HG02970 (cell line): ENCODE measurements around the gene CCL5.
"Not testable (repeated sequence)": the region's sequence is repeated elsewhere in the genome, so short reads cannot be mapped to it uniquely, and the experiment has no call there.

ENCODE experiments used
- ATAC-seq: cut with Tn5 transposase; IDR thresholded peaks from one replicate; pipeline ENCODE4 v1.9.1; 2021; ENCODE audit warnings: mild to moderate bottlenecking, moderate library complexity, moderate number of reproducible peaks; ENCODE audit not compliant: unreplicated experiment, low FRiP score

The CCL5 gene

DNA sequence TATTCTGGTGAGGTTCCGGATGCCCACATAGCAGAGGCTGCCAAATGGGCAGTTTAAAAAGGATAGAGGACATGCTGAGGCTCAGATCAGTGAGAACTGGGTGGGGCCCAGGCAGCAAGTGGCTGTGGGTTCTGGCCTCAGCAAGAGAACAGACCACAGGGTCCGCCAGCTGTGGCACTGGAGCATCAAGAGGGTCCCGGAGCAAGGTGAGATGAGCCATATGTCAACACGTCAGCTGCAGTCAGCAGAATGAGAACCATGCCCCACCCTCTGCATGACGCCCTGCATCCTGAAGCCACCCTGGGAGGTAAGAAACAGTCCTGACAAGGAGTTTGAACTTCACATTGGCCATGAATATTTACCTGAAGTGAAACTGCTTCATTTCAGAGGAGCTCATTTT is 20.1 kb upstream of the CCL5 start:
- ATAC-seq: no peak

DNA sequence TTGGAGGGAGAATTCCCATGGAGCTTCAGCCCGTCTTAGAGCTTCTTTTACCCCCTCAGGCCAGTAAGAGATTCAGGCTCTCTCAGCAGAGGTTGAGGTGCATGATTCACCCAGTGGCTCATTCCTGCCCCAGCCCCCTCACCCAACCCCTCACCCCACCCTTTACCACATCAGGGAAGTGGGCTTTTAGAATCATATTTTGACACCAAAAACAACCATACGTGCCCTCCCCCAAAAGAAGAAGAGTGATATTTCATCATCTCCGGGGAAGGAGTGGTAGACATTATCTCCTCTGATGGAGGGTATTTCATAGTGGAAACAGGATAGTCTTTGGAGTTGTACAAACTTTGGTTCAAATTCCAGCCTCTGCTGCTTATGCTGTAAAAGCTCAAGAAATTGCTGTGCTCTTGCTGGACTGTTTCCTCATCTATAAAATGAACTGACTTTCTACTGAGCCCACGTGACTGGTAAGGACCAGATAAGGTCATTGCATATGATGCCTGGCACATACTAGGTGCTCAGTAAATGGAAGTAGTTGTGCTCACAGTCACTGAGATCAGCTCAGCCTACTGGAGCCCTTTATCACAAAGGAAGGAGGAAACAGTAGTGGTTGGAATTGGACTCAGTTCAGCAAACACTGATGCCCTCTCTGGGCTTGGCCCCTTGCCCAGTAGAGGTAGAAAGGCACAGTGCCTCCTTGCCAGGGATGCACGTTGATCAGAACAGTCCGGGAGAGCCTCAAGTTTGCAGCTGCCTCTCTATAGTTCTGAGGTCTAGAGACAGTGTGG is 18.3 kb upstream of the CCL5 start:
- ATAC-seq: no peak

DNA sequence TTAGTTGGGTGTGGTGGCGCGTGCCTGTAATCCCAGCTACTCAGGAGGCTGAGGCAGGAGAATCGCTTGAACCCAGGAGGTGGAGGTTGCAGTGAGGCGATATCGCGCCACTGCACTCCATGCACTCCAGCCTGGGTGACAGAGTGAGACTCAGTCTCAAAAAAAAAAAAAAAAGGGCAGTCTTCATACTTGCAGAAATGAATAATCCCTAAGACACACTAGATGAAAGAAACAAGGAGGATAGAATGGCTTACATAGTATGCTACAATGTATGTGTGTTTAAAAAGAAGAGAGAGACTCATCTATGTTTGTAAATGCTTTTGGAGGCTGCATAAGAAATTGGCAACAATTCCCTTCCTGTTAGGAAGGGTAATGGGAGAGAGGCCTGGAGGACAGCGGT is 17.6 kb upstream of the CCL5 start:
- not testable (repeated sequence) for ATAC-seq

DNA sequence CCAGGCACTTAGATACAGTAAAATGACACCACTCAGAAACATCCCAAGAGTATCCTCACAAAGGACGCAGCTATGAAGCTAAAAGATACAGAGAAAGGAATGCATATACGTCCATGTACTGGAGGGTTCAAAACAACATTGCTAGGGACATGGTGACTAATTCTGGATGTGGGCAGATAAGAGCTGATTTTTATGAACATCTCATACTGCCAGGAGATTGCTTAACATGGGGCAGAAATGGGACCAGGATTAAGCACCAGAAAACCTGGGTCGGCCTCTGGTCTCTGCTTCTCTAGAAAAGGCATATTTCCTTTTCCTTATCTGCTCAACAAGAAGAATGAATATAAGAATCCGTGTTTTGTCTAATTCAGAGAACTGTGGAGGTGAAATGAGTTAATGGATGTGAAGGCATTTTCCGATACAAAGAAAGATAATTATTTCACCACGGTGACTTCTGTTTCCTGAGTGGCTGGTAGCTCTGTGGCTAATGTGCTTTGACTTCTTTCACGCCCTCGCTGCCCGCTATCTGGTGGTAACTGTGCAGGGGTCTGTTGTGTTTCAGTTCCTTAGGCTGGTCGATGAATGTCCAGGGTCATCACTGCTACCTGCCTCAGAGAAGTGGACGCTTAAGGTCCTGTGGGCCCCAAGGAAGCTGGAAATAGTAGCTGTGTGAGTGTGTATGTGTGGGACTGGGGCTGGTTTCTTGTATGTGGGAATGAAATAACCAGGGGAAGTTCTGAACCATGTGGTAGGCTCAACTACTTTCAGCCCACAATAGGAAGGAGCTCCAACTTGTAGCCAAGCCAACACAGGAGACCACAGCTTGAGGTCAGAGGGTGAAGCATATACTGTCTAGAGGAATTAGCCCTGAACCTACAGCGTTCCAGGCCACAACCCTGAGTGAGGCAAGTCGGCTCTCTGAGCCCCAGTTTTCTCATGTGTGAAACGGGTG is 15.8 kb upstream of the CCL5 start:
- ATAC-seq: no peak

DNA sequence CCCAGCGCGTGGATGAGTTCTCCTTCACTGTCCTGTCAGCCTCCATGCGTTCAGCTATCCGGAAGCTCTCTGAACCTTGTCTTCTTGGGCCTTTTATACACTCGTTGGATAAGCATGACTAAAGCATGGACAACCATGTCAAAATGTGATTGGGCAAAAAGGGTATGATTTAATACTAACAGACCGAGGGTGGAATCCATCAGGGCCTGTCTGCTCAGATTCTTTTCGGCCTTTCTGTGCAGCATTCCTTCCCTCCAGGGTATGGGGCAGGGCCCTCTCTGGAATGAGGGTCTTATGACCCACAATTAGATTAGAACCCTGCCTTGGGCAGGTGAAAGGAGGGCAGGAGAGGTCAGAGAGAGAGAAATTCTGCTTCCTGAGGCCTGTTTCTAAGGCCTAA is 14.0 kb upstream of the CCL5 start:
- ATAC-seq: no peak

DNA sequence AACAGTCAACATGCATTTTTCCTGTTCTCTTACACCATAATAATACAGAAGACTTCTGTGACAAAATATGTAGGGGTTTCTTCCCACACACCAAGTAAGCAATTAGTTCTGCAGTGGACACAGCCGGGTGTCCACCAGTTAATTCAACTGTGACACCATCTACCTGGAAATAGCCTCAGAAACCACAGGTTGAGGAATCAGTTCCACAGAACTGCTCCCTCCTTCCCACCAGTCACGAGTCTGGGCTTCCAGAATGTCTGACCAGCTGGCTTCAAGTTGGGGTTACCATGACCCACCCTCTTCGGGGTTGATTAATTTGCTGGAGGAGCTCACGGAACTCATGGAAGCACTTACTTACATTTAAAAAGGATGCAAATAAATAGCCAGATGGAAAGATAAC is 13.6 kb upstream of the CCL5 start:
- no peak for ATAC-seq

DNA sequence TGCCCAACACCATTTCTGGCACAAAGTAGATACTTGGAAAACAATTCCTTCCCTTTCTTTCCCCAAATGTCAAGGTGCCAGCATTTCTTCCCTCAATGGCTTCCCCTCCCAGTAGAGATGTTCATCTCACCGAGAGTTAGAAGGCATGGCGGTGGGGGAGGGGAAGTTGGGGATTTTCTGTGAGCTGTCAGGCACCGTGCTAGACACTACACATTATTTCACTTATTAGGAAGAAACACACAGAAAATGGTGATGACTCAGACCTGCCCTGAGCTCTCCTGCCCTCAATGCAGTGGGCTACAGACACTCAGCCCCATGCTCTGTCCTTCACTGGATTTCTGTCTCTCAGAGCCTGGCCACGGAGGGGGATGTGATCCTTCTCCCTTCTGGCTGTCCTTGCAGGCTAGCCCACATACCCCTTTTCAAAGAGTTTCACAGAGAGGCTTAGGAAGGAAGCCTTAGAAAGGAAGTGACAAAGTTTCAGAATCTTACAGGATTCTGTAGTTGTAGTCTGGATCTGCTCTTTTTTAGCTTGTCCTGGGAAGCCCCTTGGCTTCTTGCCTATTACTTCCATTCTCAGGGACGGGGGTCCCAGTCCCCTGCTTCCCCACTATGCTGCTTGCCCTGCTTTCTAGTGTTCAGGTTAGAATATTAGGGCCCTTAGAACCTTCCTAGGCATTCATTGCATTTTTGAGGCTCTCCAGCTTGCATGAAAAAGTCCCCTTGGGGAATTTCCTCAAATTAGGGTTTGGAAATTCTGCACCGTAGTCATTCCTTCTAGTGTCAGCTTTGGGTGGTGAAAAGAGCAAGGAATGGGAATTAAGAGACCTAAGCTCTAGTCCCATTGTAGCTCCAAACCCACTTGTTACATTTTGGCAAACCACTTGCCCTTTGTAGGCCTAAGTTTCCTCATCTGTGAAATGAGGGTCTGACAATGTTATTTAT is 12.2 kb upstream of the CCL5 start:
- no peak for ATAC-seq

DNA sequence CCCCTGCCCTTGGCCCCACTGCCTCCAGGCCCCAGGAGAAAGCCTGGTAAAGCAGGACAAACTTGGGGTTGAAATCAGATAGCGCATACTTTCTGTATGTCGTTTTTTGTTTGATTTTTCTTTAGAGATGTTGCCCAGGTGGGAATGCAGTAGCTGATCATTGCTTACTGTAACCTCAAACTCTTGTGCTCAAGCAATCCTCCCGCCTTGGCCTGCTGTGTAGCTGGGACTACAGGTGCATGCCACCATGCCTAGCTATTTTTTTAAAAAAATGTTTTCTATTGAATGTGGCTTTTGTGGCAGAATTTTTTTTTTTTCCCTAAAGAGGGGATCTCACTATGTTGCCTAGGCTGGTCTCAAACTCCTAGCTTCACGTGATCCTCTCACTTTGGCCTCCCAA is 11.1 kb upstream of the CCL5 start:
- no peak for ATAC-seq

DNA sequence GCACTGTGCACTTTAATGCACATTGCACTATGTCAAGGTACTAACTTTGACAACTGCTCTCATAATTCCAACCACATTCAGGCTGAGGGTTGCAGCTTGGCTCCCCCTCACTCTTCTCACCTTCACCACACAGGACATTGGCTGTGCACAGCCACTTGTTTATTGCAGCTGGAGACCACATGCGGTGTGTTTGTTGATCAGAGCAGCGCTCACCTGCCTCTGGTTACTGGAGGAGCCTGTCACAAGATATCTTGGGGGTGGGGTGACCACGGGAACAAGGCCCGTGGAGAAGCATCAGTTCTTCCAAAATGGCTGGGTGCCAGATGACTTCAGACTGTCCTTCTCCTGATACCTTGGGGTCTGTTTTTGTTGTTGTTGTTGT is 10.6 kb upstream of the CCL5 start:
- no peak for ATAC-seq

DNA sequence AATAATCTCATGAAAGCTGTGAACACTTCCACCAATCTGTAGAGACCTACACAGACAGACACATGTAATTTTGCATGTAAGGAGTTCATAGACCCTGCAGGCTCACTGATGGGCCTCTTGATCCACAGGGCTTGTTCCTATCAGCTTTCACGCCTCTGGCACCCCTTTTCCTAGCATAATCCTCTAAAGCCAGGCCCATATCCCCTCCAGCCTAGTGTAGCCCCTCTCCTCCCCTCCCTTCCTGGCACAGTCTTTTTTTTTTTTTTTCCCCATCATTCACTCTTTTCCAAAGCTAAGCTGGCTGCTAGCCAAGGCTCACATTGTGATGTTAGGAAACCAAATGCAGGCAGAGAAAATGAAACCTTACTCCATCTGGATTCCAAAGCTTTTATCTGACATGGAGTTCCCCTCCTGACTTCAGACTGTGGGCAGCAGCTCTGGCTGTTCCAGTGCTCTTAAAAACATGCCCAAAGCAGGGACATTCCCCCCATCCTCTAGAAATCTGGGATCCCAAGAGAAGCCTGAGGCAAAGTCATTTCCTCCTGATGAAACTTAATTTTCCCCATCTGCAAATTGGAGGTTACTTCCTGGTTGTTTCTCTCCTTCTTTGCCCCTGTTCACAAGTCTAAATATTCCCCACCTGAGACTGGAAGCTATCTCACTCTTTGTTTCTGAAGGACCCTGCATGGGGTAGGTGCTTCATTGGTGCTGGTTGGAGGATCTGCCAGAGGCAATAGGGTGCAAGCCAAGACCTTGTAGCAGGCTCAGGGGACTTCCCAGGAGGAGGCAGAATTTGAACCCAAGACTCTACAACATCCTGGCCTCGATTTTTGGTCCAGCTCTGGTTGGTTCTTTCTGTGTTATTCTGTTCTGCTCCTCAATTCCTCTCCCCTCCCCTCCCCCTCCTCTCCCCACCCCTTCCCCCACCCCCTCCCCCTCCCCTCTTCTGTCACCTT is 9.9 kb upstream of the CCL5 start:
- no peak for ATAC-seq

DNA sequence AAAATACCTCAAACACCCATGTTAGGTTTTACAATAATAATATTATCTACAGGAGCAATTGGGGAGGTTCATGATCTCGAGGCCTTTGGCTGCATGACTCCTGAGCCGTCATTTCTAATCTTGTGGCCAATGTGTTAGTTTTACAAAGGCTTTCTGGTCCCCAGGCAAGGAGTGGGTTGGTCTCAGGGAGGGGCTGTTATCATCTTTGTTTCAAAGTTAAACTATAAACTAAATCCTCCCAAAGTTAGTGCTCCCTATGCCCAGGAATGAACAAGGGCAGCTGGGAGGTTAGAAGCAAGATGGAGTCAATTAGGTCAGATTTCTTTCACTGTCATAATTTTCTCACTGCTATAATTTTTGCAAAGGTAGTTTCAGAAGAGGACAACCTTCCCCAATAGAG is 9.1 kb upstream of the CCL5 start:
- no peak for ATAC-seq

DNA sequence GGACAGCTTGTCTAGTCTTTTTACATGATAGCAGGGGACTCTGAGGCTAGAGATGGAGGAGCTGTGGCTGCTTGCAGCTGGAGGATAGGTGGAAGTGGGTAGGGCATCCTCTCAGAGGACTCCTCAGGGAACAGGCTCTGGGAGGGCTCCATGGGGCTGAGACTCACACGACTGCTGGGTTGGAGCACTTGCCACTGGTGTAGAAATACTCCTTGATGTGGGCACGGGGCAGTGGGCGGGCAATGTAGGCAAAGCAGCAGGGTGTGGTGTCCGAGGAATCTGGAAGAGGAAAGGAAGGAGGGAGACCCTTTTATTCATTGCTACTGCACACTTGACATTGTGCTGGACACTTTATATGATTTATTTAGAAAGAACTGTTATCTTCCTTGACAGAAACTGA is 1.8 kb downstream of the CCL5 start:
- no peak for ATAC-seq

DNA sequence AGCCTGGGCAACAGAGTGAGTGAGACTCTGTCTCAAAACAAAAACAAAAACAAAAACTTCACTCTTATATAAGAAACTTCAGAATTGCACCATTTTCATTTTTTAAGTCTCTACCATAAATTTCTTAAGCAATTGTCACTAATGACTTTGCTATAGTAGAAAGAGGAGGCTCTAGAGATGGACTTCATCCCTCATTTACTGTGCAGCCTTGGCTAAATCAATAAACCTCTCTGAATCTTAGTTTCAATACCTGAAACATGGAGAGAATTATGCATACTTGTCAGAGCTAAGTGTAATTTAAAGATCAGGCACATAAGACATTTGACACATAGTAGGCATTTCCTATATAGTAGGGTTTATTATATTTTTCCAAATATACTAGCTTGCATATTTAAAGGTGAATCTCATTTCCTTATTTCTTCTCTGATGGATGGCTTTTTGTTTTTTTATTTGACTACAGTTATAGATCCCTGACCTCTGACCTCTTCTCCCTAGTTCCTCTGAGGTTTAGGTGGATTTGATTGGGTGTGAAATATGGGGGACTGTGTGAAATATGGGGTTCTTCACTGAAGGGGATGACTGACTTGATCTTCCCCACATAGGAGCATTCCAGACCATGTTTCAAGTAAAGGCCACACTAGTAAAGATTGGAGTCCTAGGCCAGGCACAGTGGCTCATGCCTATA is 2.7 kb downstream of the CCL5 start:
- ATAC-seq: no peak

DNA sequence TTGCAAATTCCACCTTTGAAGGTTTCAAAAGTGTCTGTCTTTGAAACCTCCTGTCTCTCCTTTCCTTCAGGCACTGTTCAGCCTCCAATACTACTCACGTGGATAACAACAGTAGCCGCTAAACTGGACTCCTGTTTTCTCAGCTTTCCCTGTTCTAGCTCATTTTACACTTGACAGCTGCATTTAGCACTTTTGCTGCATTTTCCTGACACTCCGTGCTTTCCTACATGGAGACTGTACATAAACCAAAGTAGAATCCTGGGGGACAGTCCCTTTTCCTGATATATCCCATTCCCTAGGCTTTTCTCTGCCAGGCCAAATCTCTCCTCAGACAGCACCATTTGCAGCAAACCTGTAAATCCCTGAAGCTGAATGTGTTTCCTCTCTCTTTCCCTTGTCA is 3.6 kb downstream of the CCL5 start:
- ATAC-seq: no peak

DNA sequence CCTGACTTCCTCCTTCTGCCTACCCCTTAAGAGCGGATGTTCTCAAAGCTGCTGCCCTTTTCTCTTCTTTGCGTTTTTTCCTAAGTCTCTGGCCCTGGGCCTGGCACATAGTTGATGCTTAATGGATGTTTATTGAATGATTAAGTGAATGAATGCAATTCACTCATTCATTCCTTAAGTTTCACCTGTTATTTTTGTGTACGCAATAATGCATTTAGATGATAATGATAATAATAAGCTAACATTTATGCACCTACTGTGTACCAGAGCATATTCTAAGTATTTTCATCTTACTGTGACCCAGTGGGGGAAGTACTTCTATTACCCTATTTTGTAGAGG is 4.4 kb downstream of the CCL5 start:
- ATAC-seq: no peak

DNA sequence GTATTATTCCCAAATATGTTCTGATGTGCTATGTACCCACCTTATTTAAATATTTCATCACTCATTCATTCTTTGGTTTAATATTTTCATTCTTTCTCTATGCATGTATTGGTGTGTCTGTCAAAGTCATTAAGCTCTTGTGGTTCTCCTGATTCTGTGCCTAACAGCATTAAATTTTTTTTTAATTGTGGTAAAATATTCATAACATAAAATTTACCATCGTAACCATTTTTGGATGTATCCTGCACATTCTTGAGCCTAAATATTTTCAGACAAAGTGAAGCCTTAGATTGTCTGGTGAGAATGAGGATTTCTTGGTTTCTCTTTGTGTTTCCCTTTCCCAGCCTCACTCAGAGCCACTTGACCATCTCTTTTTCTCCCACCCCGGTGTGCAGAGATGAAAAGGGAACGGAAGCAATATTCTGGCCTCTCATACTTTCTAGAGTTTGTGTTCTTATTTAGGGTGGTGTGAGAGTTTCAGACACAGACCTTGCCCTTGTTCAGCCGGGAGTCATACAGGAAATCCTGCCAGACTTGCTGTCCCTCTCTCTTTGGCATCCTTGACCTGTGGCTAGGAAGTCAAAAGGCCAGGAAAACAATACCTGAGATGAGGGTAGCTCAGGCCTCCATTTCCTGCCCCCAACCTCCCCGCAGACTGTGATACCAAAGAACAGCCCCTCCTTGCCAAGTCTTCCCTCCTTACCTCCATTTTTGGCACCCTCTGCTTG is 4.9 kb downstream of the CCL5 start:
- ATAC-seq: no peak

DNA sequence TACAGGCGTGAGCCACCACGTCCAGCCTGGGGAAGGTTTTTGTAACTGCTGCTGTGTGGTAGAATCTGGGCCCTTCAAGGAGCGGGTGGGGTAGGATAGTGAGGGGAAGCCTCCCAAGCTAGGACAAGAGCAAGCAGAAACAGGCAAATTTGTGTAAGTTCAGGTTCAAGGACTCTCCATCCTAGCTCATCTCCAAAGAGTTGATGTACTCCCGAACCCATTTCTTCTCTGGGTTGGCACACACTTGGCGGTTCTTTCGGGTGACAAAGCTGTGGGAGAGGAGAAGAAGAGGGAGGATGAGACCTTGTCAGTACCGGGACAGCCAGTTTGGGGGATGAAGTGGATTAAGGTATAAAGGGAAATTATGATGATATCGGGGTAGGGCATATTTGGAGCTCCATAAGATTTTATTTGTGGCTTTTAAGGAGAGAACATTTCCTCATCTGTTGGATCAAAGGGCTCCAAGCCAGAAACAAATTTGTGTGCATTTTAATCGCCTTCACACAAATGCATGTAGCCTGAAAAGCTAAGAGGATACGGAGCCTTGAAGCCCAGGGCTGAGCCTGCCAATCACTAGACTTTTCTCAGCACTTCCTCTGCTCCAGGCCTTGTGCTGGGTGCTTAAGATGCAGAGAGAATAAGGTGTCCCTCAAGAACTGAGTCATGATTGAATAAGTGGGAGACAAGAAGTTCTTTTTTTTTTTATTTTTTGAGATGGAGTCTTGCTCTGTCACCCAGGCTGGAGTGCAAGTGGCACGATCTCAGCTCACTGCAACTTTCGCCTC is 7.8 kb downstream of the CCL5 start:
- no peak for ATAC-seq
